Gastroesophageal sphincter (tissue), 3 donors: ENCODE data around the gene COQ3.

Experiments
- CTCF ChIP-seq, 4 experiments: fragments of 200-600 bp in 2 of 4; fragments of 450-650 bp in 2 of 4; sonication (generic) in 1 of 4; IDR thresholded peaks; one replicate each; pipeline ENCODE4 v1.5.1; 2017 to 2019; ENCODE audit warnings: antibody characterized with exemption in 4 of 4, mild to moderate bottlenecking in 2 of 4, moderate library complexity in 2 of 4
- POLR2AphosphoS5 ChIP-seq: sonication (generic); formaldehyde crosslinking; IDR thresholded peaks from one replicate; pipeline ENCODE4 v1.6.1; 2017; ENCODE audit warnings: antibody characterized with exemption

GRCh38 chr6:99384507-99384906, 9.5 kb downstream of the COQ3 start:
- no peak for TF ChIP-seq CTCF (IDR thresholded peaks at IDR 0.05)
- TF ChIP-seq POLR2AphosphoS5, result no peak
